OCI-LY1 (cell line): ENCODE measurements around the gene NUBPL.

Experiments used
- EZH2 ChIP-seq: fragments of 200-600 bp; sonication (generic), shearing (Covaris generic); IDR thresholded peaks from 2 replicates; pipeline ENCODE4 v1.8.0; 2017; ENCODE audit warnings: borderline replicate concordance, mixed run types, mild to moderate bottlenecking, antibody characterized with exemption, low read length, moderate library complexity, mixed read lengths
- TF ChIP-seq, protein P1 (sequence below): fragments of 200-600 bp; sonication (generic), shearing (Covaris generic); IDR thresholded peaks from 2 replicates; pipeline ENCODE4 v1.5.1; 2017; ENCODE audit warnings: mild to moderate bottlenecking, antibody characterized with exemption, low read length, moderate library complexity, mixed read lengths

DNA sequence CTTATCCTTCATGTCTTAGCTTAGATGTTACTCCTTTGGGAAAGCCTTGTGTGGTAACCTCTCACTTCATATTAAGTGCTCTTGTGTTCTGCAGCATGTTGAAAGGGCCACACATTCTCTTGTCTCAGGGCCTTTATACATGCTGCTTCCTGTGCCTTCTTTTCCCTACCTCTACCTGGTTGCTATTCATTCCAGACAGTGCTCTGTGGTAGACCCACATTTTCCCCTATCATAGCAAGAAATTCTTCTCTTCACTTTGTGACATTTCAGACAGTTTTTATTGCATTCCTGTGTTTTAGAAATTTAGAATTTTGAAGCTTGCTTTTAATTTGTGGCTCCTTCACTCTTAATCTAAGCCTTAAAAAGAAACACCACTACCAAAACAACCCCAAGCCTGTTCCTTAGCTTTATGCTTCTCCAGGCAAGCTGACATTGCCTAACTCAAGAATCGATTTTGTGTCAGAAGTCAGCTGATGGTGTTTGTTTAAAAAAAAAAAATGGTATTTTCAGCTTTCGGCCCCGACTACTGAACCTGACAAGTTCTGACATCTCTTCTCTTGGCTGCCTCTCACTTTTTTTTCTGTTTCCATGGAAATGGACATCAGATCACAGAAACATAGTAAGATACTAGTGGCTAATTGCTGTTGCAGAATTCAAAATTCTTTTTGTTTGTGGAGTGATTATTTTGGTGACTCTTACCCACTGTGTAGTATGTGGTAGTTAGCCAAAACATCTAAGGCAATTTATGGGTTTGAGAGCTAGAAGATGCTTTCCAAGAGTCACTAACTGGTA, 156.3 kb downstream of the NUBPL start:
- TF ChIP-seq, protein P1, sequence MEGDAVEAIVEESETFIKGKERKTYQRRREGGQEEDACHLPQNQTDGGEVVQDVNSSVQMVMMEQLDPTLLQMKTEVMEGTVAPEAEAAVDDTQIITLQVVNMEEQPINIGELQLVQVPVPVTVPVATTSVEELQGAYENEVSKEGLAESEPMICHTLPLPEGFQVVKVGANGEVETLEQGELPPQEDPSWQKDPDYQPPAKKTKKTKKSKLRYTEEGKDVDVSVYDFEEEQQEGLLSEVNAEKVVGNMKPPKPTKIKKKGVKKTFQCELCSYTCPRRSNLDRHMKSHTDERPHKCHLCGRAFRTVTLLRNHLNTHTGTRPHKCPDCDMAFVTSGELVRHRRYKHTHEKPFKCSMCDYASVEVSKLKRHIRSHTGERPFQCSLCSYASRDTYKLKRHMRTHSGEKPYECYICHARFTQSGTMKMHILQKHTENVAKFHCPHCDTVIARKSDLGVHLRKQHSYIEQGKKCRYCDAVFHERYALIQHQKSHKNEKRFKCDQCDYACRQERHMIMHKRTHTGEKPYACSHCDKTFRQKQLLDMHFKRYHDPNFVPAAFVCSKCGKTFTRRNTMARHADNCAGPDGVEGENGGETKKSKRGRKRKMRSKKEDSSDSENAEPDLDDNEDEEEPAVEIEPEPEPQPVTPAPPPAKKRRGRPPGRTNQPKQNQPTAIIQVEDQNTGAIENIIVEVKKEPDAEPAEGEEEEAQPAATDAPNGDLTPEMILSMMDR, result no peak
- no peak for TF ChIP-seq EZH2
